Measurements from ENCODE around the gene IGSF21.
"Not testable (repeated sequence)": the region's sequence is repeated elsewhere in the genome, so short reads cannot be mapped to it uniquely, and the experiment has no call there.

IGSF21 gene

DNA sequence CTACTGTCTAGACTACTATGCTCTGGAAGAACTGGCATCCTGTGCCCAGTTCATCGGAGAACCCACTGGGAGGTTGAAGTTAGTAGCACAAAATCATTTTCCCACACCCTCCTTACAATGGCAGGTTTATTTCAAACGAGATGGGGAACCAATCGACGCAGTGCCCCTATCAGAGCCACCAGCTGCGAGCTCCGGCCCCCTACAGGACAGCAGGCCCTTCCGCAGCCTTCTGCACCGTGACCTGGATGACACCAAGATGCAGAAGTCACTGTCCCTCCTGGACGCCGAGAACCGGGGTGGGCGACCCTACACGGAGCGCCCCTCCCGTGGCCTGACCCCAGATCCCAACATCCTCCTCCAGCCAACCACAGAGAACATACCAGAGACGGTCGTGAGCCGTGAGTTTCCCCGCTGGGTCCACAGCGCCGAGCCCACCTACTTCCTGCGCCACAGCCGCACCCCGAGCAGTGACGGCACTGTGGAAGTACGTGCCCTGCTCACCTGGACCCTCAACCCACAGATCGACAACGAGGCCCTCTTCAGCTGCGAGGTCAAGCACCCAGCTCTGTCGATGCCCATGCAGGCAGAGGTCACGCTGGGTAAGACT is 257.6 kb downstream of the IGSF21 start:
- no peak for DNase-seq
- H3K27me3 ChIP-seq (ENCODE audit: insufficient read depth, low read depth, severe bottlenecking): no peaks in the 10 kb centered on the region
- H3K27ac ChIP-seq: no peak overlapping the region
- TF ChIP-seq CTCF (IDR thresholded peaks at IDR 0.05; ENCODE audit: low read depth, low read length): peak; percentile 21; the same call in 1 of the 2 replicates
- H3K36me3 ChIP-seq: no peaks in the 10 kb centered on the region
- H3K9me3 ChIP-seq (ENCODE audit: severe bottlenecking): no peaks in the 10 kb centered on the region
- no peak overlapping the region for H3K4me3 ChIP-seq (ENCODE audit: low read depth, low read length)

- not testable (repeated sequence) for H3K27me3 ChIP-seq (ENCODE audit: insufficient read depth, low read depth, severe bottlenecking); H3K9me3 ChIP-seq (ENCODE audit: severe bottlenecking); H3K27ac ChIP-seq; H3K4me3 ChIP-seq (ENCODE audit: low read depth, low read length); DNase-seq; H3K36me3 ChIP-seq
These were observed 264.9 kb downstream of the IGSF21 start for GRCh38 chr1:18372505-18372904.

DNA sequence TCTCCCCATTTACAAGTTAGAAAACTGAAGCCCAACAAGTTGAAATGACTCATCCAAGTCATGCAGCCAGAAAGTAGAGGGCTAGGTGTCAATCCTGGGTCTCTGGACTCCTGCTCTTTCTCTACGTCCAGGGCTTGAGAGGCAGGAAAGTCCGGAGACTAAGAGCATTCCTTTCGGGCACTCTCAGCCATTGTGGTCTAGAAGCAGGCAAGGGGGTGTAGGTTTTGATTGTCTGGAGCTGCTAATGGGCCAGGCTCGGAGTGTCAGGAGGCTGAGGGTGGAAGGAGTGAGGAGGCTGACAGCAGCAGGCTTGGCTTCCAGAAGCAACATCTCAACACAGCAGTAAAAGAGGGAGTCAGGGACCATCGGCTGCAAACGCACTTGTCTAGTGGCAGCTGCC is 265.6 kb downstream of the IGSF21 start:
- no peak for TF ChIP-seq CTCF (IDR thresholded peaks at IDR 0.05; ENCODE audit: low read depth, low read length)
- H3K27me3 ChIP-seq (ENCODE audit: insufficient read depth, low read depth, severe bottlenecking): no peaks in the 10 kb centered on the region
- no peak overlapping the region for H3K27ac ChIP-seq
- H3K9me3 ChIP-seq (ENCODE audit: severe bottlenecking): no peaks in the 10 kb centered on the region
- H3K36me3 ChIP-seq: no peaks in the 10 kb centered on the region
- no peak overlapping the region for H3K4me3 ChIP-seq (ENCODE audit: low read depth, low read length)
- no peak for DNase-seq

- TF ChIP-seq CTCF (IDR thresholded peaks at IDR 0.05; ENCODE audit: low read depth, low read length): peak; percentile 89
- DNase-seq: peak; percentile 72
- H3K4me3 ChIP-seq (ENCODE audit: low read depth, low read length): no peak overlapping the region
These were observed 266.4 kb downstream of the IGSF21 start for GRCh38 chr1:18373882-18374493.

GRCh38 chr1:18376661-18377060 is 269.1 kb downstream of the IGSF21 start:
- no peak overlapping the region for H3K4me3 ChIP-seq (ENCODE audit: low read depth, low read length)
- no peak for DNase-seq
- TF ChIP-seq CTCF (IDR thresholded peaks at IDR 0.05; ENCODE audit: low read depth, low read length): no peak
- no peaks in the 10 kb centered on the region for H3K9me3 ChIP-seq (ENCODE audit: severe bottlenecking)
- H3K27me3 ChIP-seq (ENCODE audit: insufficient read depth, low read depth, severe bottlenecking): no peaks in the 10 kb centered on the region
- H3K27ac ChIP-seq: no peak overlapping the region
- no peaks in the 10 kb centered on the region for H3K36me3 ChIP-seq

More at GRCh38 chr1:18373882-18374493, 266.4 kb downstream of the IGSF21 start:
- H3K36me3 ChIP-seq: no peaks in the 10 kb centered on the region
- no peaks in the 10 kb centered on the region for H3K27me3 ChIP-seq (ENCODE audit: insufficient read depth, low read depth, severe bottlenecking)
- H3K9me3 ChIP-seq (ENCODE audit: severe bottlenecking): no peaks in the 10 kb centered on the region
- H3K27ac ChIP-seq: no peak overlapping the region

DNA sequence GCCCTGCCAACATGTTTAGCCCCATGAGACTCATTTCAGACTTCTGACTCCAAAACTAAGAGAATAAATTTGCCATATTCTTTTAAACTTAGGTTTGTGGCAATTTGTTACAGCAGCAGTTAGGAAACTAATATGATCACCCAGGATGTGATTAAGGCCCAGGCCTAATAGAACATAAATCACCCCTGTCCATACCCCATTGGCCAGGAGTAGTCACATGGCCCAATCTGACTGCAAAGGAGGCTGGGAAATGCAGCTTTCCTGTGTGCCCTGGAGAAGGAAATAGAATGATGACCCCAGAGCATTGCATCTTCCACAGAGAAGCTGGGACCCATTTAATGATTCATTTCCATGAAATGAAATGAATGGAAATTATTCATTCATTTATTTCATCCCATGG is 272.7 kb downstream of the IGSF21 start:
- DNase-seq: no peak
- no peaks in the 10 kb centered on the region for H3K9me3 ChIP-seq (ENCODE audit: severe bottlenecking)
- H3K36me3 ChIP-seq: no peaks in the 10 kb centered on the region
- no peak for TF ChIP-seq CTCF (IDR thresholded peaks at IDR 0.05; ENCODE audit: low read depth, low read length)
- no peak overlapping the region for H3K4me3 ChIP-seq (ENCODE audit: low read depth, low read length)
- no peaks in the 10 kb centered on the region for H3K27me3 ChIP-seq (ENCODE audit: insufficient read depth, low read depth, severe bottlenecking)
- H3K27ac ChIP-seq: no peak overlapping the region

Data from WERI-Rb-1 (cell line).